ENCODE data around the gene RPGRIP1L. TPM values are rescaled to one million over a fixed set of nuclear protein-coding genes. Genes with fewer than 3 reads are reported as not detected.

The RPGRIP1L gene
- total RNA-seq, 4 donors from 2014 or later = 1.2 to 6.1 (median 2.3) TPM

GRCh38 chr16:53681354-53681753 is 22.3 kb downstream of the RPGRIP1L start:
- DNase-seq (ENCODE audit: low spot score in 2 of 2) = no peak
- no peak overlapping the region for H3K4me3 ChIP-seq (ENCODE audit: low read depth, poor library complexity, severe bottlenecking)
- TF ChIP-seq POLR2A (IDR thresholded peaks at IDR 0.05) = no peak
- TF ChIP-seq, protein P1, sequence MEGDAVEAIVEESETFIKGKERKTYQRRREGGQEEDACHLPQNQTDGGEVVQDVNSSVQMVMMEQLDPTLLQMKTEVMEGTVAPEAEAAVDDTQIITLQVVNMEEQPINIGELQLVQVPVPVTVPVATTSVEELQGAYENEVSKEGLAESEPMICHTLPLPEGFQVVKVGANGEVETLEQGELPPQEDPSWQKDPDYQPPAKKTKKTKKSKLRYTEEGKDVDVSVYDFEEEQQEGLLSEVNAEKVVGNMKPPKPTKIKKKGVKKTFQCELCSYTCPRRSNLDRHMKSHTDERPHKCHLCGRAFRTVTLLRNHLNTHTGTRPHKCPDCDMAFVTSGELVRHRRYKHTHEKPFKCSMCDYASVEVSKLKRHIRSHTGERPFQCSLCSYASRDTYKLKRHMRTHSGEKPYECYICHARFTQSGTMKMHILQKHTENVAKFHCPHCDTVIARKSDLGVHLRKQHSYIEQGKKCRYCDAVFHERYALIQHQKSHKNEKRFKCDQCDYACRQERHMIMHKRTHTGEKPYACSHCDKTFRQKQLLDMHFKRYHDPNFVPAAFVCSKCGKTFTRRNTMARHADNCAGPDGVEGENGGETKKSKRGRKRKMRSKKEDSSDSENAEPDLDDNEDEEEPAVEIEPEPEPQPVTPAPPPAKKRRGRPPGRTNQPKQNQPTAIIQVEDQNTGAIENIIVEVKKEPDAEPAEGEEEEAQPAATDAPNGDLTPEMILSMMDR (IDR thresholded peaks at IDR 0.05) = no peak
- WGBS, 2 donors = 82 to 87% methylated on average over 2 of the region's 2 CpGs
- intact Hi-C loops (cut with DNase I; ENCODE audit: low total_unique reads) = no loop called here

DNA sequence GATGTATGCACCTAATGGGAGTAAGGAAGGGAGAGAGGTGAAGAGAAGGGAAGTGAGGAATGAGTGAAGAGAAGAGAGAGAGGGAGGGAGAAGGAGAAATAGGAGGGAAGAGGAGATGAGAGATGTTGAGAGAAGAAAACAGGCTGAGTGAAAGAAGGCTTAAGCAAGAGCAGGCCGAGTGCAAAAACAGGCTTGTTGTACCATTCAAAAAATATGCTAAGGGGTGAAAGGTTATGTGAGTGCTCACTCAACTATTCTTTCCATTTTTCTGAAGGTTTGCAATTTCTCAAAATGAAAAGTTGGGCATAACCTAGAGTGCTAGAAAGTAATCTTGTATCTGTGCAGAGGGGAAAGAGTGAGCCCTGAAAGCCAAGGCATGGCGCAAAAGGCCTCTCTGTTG is 22.9 kb downstream of the RPGRIP1L start:
- TF ChIP-seq, protein P1 (IDR thresholded peaks at IDR 0.05) = no peak
- no peak for TF ChIP-seq POLR2A (IDR thresholded peaks at IDR 0.05)
- intact Hi-C loops (cut with DNase I; ENCODE audit: low total_unique reads) = no loop called here
- no peak for DNase-seq (ENCODE audit: low spot score in 2 of 2)
- no peak overlapping the region for H3K4me3 ChIP-seq (ENCODE audit: low read depth, poor library complexity, severe bottlenecking)
- WGBS, 2 donors = 95 to 96% methylated on average over 2 of the region's 2 CpGs

DNA sequence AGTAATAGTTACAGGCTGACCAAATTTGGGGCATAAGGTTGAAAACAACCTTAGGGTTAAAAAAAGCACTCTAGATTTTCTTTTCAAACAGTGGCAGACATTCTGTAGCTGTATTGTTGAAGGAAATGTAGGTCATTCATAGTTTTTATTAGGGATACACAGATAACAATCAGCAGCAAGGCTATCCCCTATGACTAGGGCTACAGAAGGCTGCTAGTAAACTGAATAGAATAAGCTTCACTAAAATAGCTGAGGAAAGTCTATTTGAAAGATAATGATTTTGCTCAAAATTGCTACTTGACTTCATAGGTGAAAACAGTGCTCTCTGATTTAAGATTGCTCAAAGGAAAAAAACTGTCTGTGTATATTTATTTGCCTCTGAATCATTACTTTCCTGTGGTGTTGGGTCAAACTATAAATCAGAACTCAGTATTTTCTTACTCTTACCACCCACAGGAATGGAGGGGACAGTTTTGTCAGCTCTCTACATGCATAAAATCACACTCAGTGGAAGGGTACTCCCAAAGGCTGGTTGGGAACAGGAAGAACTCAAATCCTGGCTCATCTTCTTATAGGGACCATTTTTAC is 24.8 kb downstream of the RPGRIP1L start:
- intact Hi-C loops (cut with DNase I; ENCODE audit: low total_unique reads) = no loop called here
- no peak overlapping the region for H3K4me3 ChIP-seq (ENCODE audit: low read depth, poor library complexity, severe bottlenecking)
- DNase-seq (ENCODE audit: low spot score in 2 of 2) = no peak
- TF ChIP-seq POLR2A (IDR thresholded peaks at IDR 0.05) = no peak
- TF ChIP-seq, protein P1 (IDR thresholded peaks at IDR 0.05) = no peak

- 50 to 81% methylated on average over 1 of the region's 1 CpG for WGBS, 2 donors
These were observed 25.5 kb downstream of the RPGRIP1L start for GRCh38 chr16:53678155-53678554.

GRCh38 chr16:53673189-53673588 is 30.5 kb downstream of the RPGRIP1L start:
- H3K4me3 ChIP-seq (ENCODE audit: low read depth, poor library complexity, severe bottlenecking) = no peak overlapping the region
- WGBS, 2 donors = 83 to 87% methylated on average over 4 of the region's 4 CpGs
- intact Hi-C loops (cut with DNase I; ENCODE audit: low total_unique reads) = no loop called here
- TF ChIP-seq POLR2A (IDR thresholded peaks at IDR 0.05) = no peak
- TF ChIP-seq, protein P1 (IDR thresholded peaks at IDR 0.05) = no peak
- no peak for DNase-seq (ENCODE audit: low spot score in 2 of 2)

More at GRCh38 chr16:53678155-53678554, 25.5 kb downstream of the RPGRIP1L start:
- TF ChIP-seq, protein P1 (IDR thresholded peaks at IDR 0.05) = no peak
- no peak for TF ChIP-seq POLR2A (IDR thresholded peaks at IDR 0.05)
- H3K4me3 ChIP-seq (ENCODE audit: low read depth, poor library complexity, severe bottlenecking) = no peak overlapping the region
- DNase-seq (ENCODE audit: low spot score in 2 of 2) = no peak
- intact Hi-C loops (cut with DNase I; ENCODE audit: low total_unique reads) = no loop called here

DNA sequence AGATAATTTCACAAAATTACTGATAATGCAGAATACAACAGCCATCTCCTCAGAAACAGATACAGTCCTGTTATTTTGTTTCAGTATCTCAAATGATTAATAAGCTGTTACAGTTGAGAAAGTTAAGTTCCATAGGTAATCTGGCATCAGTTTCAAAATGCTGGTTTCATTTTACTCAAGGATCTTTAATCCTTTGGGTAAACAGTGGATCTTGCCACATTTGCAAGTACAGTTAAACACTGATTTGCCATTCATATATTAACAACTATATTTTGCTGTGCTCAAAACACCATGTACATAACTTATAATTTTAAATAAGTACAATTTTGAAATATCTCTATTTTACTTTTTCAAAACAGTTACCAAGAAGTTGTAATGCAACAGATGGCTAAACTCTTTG is 31.2 kb downstream of the RPGRIP1L start:
- no peak overlapping the region for H3K4me3 ChIP-seq (ENCODE audit: low read depth, poor library complexity, severe bottlenecking)
- TF ChIP-seq, protein P1 (IDR thresholded peaks at IDR 0.05) = no peak
- TF ChIP-seq POLR2A (IDR thresholded peaks at IDR 0.05) = no peak
- intact Hi-C loops (cut with DNase I; ENCODE audit: low total_unique reads) = no loop called here
- DNase-seq (ENCODE audit: low spot score in 2 of 2) = no peak

Measured in lower leg skin (tissue), 4 donors.